Urinary bladder (tissue), 4 donors: ENCODE data around the gene OPTN. TPM values are rescaled to one million over a fixed set of nuclear protein-coding genes. Genes with fewer than 3 reads are reported as not detected.
A peak's percentile ranks its signal among the peaks of the same experiment; 100 is the strongest.
"Not testable (repeated sequence)": the region's sequence is repeated elsewhere in the genome, so short reads cannot be mapped to it uniquely, and the experiment has no call there.

ENCODE experiments used
- DNase-seq: peaks from one replicate; pipeline ENCODE4 v3.0.0-alpha.2; 2015; ENCODE audit errors: extremely low spot score
- H3K27ac ChIP-seq: one replicate; pipeline ENCODE4 v1.5.1; 2013; ENCODE audit warnings: low read depth, mild to moderate bottlenecking, moderate library complexity
- H3K36me3 ChIP-seq: one replicate; pipeline ENCODE4 v1.6.1; 2013; ENCODE audit warnings: mild to moderate bottlenecking, moderate library complexity; ENCODE audit not compliant: insufficient read depth
- H3K4me1 ChIP-seq: one replicate; pipeline ENCODE4 v1.6.1; 2013; ENCODE audit warnings: mild to moderate bottlenecking, moderate library complexity; ENCODE audit not compliant: insufficient read depth
- H3K4me3 ChIP-seq: one replicate; pipeline ENCODE4 v1.5.1; 2013; ENCODE audit warnings: low read depth, low read length
- WGBS: extraction: QIAGEN DNeasy Blood & Tissue Kit; methylation state at CpG from one replicate; pipeline ENCODE4 v1.1.7; 2013; 5-methylcytosine and 5-hydroxymethylcytosine counted together
- polyA plus RNA-seq: library from polyadenylated mRNA; stranded (reverse); fragments of 200-250 nt; gene quantifications from one replicate; pipeline ENCODE4 v1.2.3, GENCODE V29; 2013
- total RNA-seq: library from RNA; depleted of rRNA; stranded (reverse); fragments of >200 nt; gene quantifications from one replicate; pipeline ENCODE4 v1.2.3, GENCODE V29; 2014
- donor health status: healthy with polysubstance abuse.
- donor health status: healthy.

Gene OPTN
- 38.5 TPM for total RNA-seq
- 54.9 TPM for polyA plus RNA-seq

- H3K4me1 ChIP-seq = no peaks in the 10 kb centered on the region
- 0% methylated on average over 54 of the region's 54 CpGs for WGBS
- peak within 1 kb of the TSS; percentile 96 for H3K27ac ChIP-seq
- peak; percentile 52 for DNase-seq
- no peaks in the 10 kb centered on the region for H3K36me3 ChIP-seq
- H3K4me3 ChIP-seq = peak within 1 kb of the TSS; percentile 87
Observed at GRCh38 chr10:13099666-13100348, at the start of gene OPTN. OPTN (plus strand) TSS chr10:13100163; CDS start chr10:13109123, 8,960 bp downstream.

GRCh38 chr10:13051126-13051694 lies 48.8 kb upstream of the OPTN start:
- Histone ChIP-seq H3K27ac (no peak overlapping the region), H3K4me3 (no peak overlapping the region), H3K36me3 (no peaks in the 10 kb centered on the region), H3K4me1 (no peaks in the 10 kb centered on the region)
- no peak for DNase-seq
- 61% methylated on average over 7 of the region's 7 CpGs for WGBS

- H3K4me1 ChIP-seq, H3K27ac ChIP-seq, H3K36me3 ChIP-seq, H3K4me3 ChIP-seq, DNase-seq: not testable (repeated sequence)
- 81% methylated on average over 1 of the region's 1 CpG for WGBS
Observed at GRCh38 chr10:13053208-13053607, 46.8 kb upstream of the OPTN start.

- WGBS = 77% methylated on average over 7 of the region's 7 CpGs
- H3K4me1 ChIP-seq = no peaks in the 10 kb centered on the region
- H3K36me3 ChIP-seq = no peaks in the 10 kb centered on the region
- DNase-seq = no peak
- no peak overlapping the region for H3K27ac ChIP-seq
- H3K4me3 ChIP-seq = no peak overlapping the region
Observed at GRCh38 chr10:13053794-13054462, 46.0 kb upstream of the OPTN start.

GRCh38 chr10:13054844-13055243 lies 45.1 kb upstream of the OPTN start:
- Histone ChIP-seq H3K36me3 (no peaks in the 10 kb centered on the region), H3K4me1 (no peaks in the 10 kb centered on the region), H3K4me3 (no peak overlapping the region), H3K27ac (no peak overlapping the region)
- no peak for DNase-seq
- 89% methylated on average over 4 of the region's 4 CpGs for WGBS

GRCh38 chr10:13056456-13057077 lies 43.4 kb upstream of the OPTN start:
- WGBS = 80% methylated on average over 7 of the region's 7 CpGs
- Histone ChIP-seq H3K4me1 (no peaks in the 10 kb centered on the region), H3K4me3 (no peak overlapping the region), H3K36me3 (no peaks in the 10 kb centered on the region), H3K27ac (no peak overlapping the region)
- no peak for DNase-seq

GRCh38 chr10:13062803-13063202 lies 37.2 kb upstream of the OPTN start:
- WGBS = 90% methylated on average over 5 of the region's 5 CpGs
- Histone ChIP-seq H3K4me1 (no peaks in the 10 kb centered on the region), H3K4me3 (no peak overlapping the region), H3K36me3 (no peaks in the 10 kb centered on the region), H3K27ac (no peak overlapping the region)
- no peak for DNase-seq

- WGBS = 61% methylated on average over 6 of the region's 6 CpGs
Observed at GRCh38 chr10:13066527-13066926, 33.4 kb upstream of the OPTN start.

GRCh38 chr10:13067431-13067830 lies 32.5 kb upstream of the OPTN start:
- Histone ChIP-seq H3K27ac (no peak overlapping the region), H3K36me3 (no peaks in the 10 kb centered on the region), H3K4me1 (no peaks in the 10 kb centered on the region), H3K4me3 (no peak overlapping the region)
- WGBS = 87% methylated on average over 7 of the region's 7 CpGs
- DNase-seq = no peak

More at GRCh38 chr10:13066527-13066926, 33.4 kb upstream of the OPTN start:
- DNase-seq = no peak
- Histone ChIP-seq H3K4me3 (no peak overlapping the region), H3K27ac (no peak overlapping the region), H3K4me1 (no peaks in the 10 kb centered on the region), H3K36me3 (no peaks in the 10 kb centered on the region)

- H3K4me1 ChIP-seq = no peaks in the 10 kb centered on the region
- no peaks in the 10 kb centered on the region for H3K36me3 ChIP-seq
- no peak for DNase-seq
- H3K4me3 ChIP-seq = no peak overlapping the region
- 75% methylated on average over 5 of the region's 5 CpGs for WGBS
- H3K27ac ChIP-seq = no peak overlapping the region
Observed at GRCh38 chr10:13068071-13068470, 31.9 kb upstream of the OPTN start.

- 96% methylated on average over 2 of the region's 2 CpGs for WGBS
- Histone ChIP-seq H3K36me3 (no peaks in the 10 kb centered on the region), H3K27ac (no peak overlapping the region), H3K4me1 (no peaks in the 10 kb centered on the region), H3K4me3 (no peak overlapping the region)
- no peak for DNase-seq
Observed at GRCh38 chr10:13068484-13068883, 31.5 kb upstream of the OPTN start.

GRCh38 chr10:13072339-13072738 lies 27.6 kb upstream of the OPTN start:
- no peaks in the 10 kb centered on the region for H3K4me1 ChIP-seq
- WGBS = 95% methylated on average over 3 of the region's 3 CpGs
- no peak for DNase-seq
- no peak overlapping the region for H3K4me3 ChIP-seq
- no peaks in the 10 kb centered on the region for H3K36me3 ChIP-seq
- no peak overlapping the region for H3K27ac ChIP-seq

- H3K4me1 ChIP-seq = no peaks in the 10 kb centered on the region
- no peak overlapping the region for H3K27ac ChIP-seq
- no peak overlapping the region for H3K4me3 ChIP-seq
- H3K36me3 ChIP-seq = no peaks in the 10 kb centered on the region
- peak; percentile 36 for DNase-seq
- 25% methylated on average over 18 of the region's 18 CpGs for WGBS
Observed at GRCh38 chr10:13074563-13075451, 25.2 kb upstream of the OPTN start.
